OCI-LY3 (cell line): ENCODE measurements around the gene CHIT1.

Experiments used
- CTCF ChIP-seq: fragments of 200-600, 300-600 bp; sonication (generic); IDR thresholded peaks from 2 replicates; pipeline ENCODE4 v1.5.1; 2014; ENCODE audit warnings: antibody characterized with exemption, low read length, low read depth
- EZH2phosphoT487 ChIP-seq: fragments of 200-600 bp; shearing (Covaris generic); IDR thresholded peaks from 2 replicates; pipeline ENCODE4 v1.6.1; 2018; ENCODE audit warnings: antibody characterized with exemption, mixed run types, low read depth

- TF ChIP-seq EZH2phosphoT487, result no peak
- no peak for TF ChIP-seq CTCF
Measured at GRCh38 chr1:203199481-203199815, 30.0 kb downstream of the CHIT1 start.
